ENCODE results near the gene PRR7. TPM values are rescaled to one million over a fixed set of nuclear protein-coding genes. Genes with fewer than 3 reads are reported as not detected.

PRR7 gene
- total and polyA plus RNA-seq, 2 of the 13 experiments (the other 11 are each of a cell fraction or from before 2014, with no cell fraction given): 4.8 to 5.0 TPM

- TF ChIP-seq PRDM10 (CRISPR knock-in tag; IDR thresholded peaks at IDR 0.05; ENCODE audit: low read depth) (0 out of 2 replicates have a peak, but pooled peaks have one; percentile 16), ZNF460 (CRISPR knock-in tag; IDR thresholded peaks at IDR 0.05; ENCODE audit: borderline replicate concordance) (no peak), KAT2B (IDR thresholded peaks at IDR 0.05; ENCODE audit: borderline replicate concordance, low read depth, low read length) (no peak), GATAD2A (CRISPR knock-in tag; IDR thresholded peaks at IDR 0.05) (no peak), NFATC3 (CRISPR knock-in tag; IDR thresholded peaks at IDR 0.05) (no peak), ADNP (CRISPR knock-in tag; IDR thresholded peaks at IDR 0.05) (peak; percentile 87; the same call in 1 of the 2 replicates), AFF4 (CRISPR knock-in tag; IDR thresholded peaks at IDR 0.05) (no peak), RFXANK (CRISPR knock-in tag; IDR thresholded peaks at IDR 0.05) (no peak; the same call in 1 of the 2 replicates), ZFP41 (CRISPR knock-in tag; IDR thresholded peaks at IDR 0.05; ENCODE audit: borderline replicate concordance) (no peak), XRCC5 (optimal IDR thresholded peaks at IDR 0.05; ENCODE audit: low read length) (peak; percentile 37), ZNF646 (CRISPR knock-in tag; IDR thresholded peaks at IDR 0.05) (no peak), RELA (CRISPR knock-in tag; IDR thresholded peaks at IDR 0.05) (no peak; the same call in 1 of the 2 replicates), ZFYVE20 (CRISPR knock-in tag; IDR thresholded peaks at IDR 0.05; ENCODE audit: borderline replicate concordance, low read depth) (no peak), CCAR2 (optimal IDR thresholded peaks at IDR 0.05; ENCODE audit: low read depth, low read length) (no peak)
Observed at GRCh38 chr5:177497292-177498012, 50.8 kb downstream of the PRR7 start, which contains the start of gene PDLIM7 (continued).

Data from HepG2 (cell line).